T-cell (primary cell): ENCODE results near the gene FOXJ2. TPM values are rescaled to one million over a fixed set of nuclear protein-coding genes. Genes with fewer than 3 reads are reported as not detected.
"Not testable (repeated sequence)": the region's sequence is repeated elsewhere in the genome, so short reads cannot be mapped to it uniquely, and the experiment has no call there.

Experiments used
- ATAC-seq, 4 experiments: fragments of 200-7000 bp in 3 of 4; fragments of 150-1000 bp in 1 of 4; cut with Tn5 transposase; replicated peaks in 1 of 4; 1 replicate in 3 of 4; 2 replicates in 1 of 4; pipeline ENCODE4 v1.10.0; 2021; ENCODE audit warnings: moderate library complexity in 3 of 4, mild to moderate bottlenecking in 2 of 4, moderate number of reproducible peaks in 1 of 4
- CTCF ChIA-PET, 2 donors: fragments of 300-600 bp; sonication (Branson Sonifier 250); formaldehyde crosslinking; loops; one replicate each; lab custom pipeline; 2022; ENCODE audit warnings: antibody characterized with exemption in 2 of 2; lab: Charles Lee
- POLR2A ChIA-PET, 2 donors: fragments of 300-600 bp; sonication (Branson Sonifier 250); formaldehyde crosslinking; loops; one replicate each; lab custom pipeline; 2022; ENCODE audit warnings: antibody characterized with exemption in 2 of 2; lab: Charles Lee
- DNase-seq, 35 experiments: peaks; one replicate each; pipeline versions ENCODE4 v3.0.0 to v3.0.0-alpha.2; 2013 to 2023
- H3K27ac ChIP-seq: one replicate; pipeline ENCODE4 v1.5.1; 2013; ENCODE audit warnings: low read length
- H3K27me3 ChIP-seq, 2 experiments: replicated peaks in 1 of 2; 1 replicate in 1 of 2; 2 replicates in 1 of 2; pipeline versions ENCODE4 v1.6.1 to v1.7.0; 2013; ENCODE audit warnings: low read length in 1 of 2, mixed read lengths in 1 of 2; ENCODE audit not compliant: control insufficient read depth in 2 of 2, insufficient read depth in 2 of 2; ENCODE audit errors: extremely low read depth in 1 of 2
- H3K36me3 ChIP-seq, 2 donors: 1 replicate in 1 of 2; 2 replicates in 1 of 2; pipeline versions ENCODE4 v1.6.1 to v1.7.0; 2013; ENCODE audit warnings: low read length in 1 of 2; ENCODE audit not compliant: control insufficient read depth in 2 of 2, insufficient read depth in 1 of 2; ENCODE audit errors: extremely low read depth in 1 of 2
- H3K4me1 ChIP-seq, 2 experiments: 1 replicate in 1 of 2; 2 replicates in 1 of 2; pipeline versions ENCODE4 v1.6.1 to v1.7.0; 2013; ENCODE audit warnings: low read length in 2 of 2, mixed read lengths in 1 of 2; ENCODE audit not compliant: insufficient read depth in 2 of 2, control insufficient read depth in 1 of 2; ENCODE audit errors: extremely low read depth in 1 of 2
- H3K4me3 ChIP-seq, 2 donors: 1 replicate in 1 of 2; 2 replicates in 1 of 2; pipeline versions ENCODE4 v1.5.1 to v1.7.0; 2013; ENCODE audit warnings: mild to moderate bottlenecking in 2 of 2, low read length in 1 of 2, moderate library complexity in 1 of 2; ENCODE audit not compliant: control insufficient read depth in 1 of 2; ENCODE audit errors: extremely low read depth in 1 of 2
- H3K9me3 ChIP-seq: 2 replicates; pipeline ENCODE4 v1.7.0; 2013
- H3K27ac Mint-ChIP-seq, 2 donors: one replicate each; pipeline ENCODE4 v1.8.0; 2020 to 2021; ENCODE audit warnings: mild to moderate bottlenecking in 2 of 2, mixed read lengths in 2 of 2
- H3K27me3 Mint-ChIP-seq, 2 donors: one replicate each; pipeline ENCODE4 v1.8.0; 2021 to 2022; ENCODE audit warnings: mixed read lengths in 2 of 2
- H3K36me3 Mint-ChIP-seq: one replicate; pipeline ENCODE4 v1.8.0; 2021; ENCODE audit warnings: mixed read lengths
- H3K4me1 Mint-ChIP-seq, 3 donors: one replicate each; pipeline ENCODE4 v1.8.0; 2020 to 2022; ENCODE audit warnings: mixed read lengths in 3 of 3, mild to moderate bottlenecking in 1 of 3
- H3K4me3 Mint-ChIP-seq, 3 donors: one replicate each; pipeline ENCODE4 v1.8.0; 2020 to 2022; ENCODE audit warnings: mild to moderate bottlenecking in 3 of 3, mixed read lengths in 3 of 3, moderate library complexity in 3 of 3
- H3K9me3 Mint-ChIP-seq, 3 donors: one replicate each; pipeline ENCODE4 v1.8.0; 2020 to 2022; ENCODE audit warnings: mixed read lengths in 3 of 3
- WGBS: methylation state at CpG from one replicate; pipeline ENCODE4 v1.1.5; 2013; ENCODE audit warnings: missing lambda C conversion rate; ENCODE audit not compliant: insufficient coverage; 5-methylcytosine and 5-hydroxymethylcytosine counted together
- total RNA-seq, 35 experiments: library from RNA in 6 of 35; stranded (reverse) in 6 of 35; fragments of 120-200 nt in 1 of 35; gene quantifications; one replicate each; pipeline versions ENCODE4 v1.2.1 to v1.2.4 and lab custom pipeline; 2013 to 2026

FOXJ2 gene
- total RNA-seq (10 to 100 TPM; 24.5 to 31.9 (median 28.2) TPM), total RNA-seq (lab: John Stamatoyannopoulos, UW) (16.2 to 64.7 (median 39.9) reads per million in 29 experiments)
- 19.0 TPM for total RNA-seq (2013)

DNA sequence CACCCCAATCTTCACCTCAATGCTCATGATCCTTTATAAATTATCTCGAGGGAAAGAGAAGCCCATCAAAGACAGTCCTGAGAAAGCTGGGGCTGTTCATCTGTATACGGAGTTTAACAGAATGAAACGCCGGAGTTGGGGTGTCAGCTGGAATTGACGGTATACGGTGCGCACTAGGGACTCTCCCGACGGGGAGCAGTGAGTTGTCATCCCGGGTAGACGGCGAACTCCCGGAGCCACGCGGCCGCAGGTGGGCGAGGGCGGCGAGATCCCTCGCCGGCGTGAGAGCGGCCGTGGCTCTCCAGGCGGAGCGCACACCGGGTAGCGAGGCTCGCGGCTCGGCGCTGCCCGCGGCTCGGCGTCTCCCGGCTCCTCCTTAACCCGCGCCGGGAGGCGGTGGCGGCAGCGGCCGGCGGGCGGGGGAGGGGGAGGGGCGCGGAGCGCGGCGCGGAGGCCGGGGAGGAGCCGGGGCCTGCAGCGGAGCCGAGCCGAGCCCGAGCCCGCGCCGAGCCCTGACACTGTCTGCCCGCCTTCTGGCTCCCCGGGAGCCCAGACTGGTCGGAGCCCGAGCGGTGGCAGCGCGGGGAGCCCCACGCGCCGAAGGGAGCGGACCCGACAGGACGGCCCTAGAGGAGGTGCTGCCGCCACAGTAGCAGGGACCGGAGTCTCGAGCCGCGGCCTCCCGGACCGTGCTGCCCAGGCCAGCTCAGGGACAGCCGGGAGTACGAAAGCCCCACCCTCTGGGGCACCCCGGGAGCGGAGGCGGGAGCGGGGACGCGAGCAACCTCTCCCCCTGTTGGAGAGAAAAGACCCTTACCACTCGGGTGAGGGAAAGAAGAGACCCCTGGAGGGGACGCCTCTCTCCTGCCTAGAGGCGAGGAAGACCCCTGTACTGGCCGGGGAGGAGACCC, at the start of gene FOXJ2:
FOXJ2 (plus strand) TSS at position 475 of the 911 bp plus-strand sequence. CDS start 7,117 bp downstream, outside the sequence.
- peaks cover 45 to 54% (median 50%) of the 10 kb centered on the region in 3 donors for H3K4me1 Mint-ChIP-seq
- 1% methylated on average over 79 of the region's 93 CpGs for WGBS
- POLR2A ChIA-PET, result no interaction called here

DNA sequence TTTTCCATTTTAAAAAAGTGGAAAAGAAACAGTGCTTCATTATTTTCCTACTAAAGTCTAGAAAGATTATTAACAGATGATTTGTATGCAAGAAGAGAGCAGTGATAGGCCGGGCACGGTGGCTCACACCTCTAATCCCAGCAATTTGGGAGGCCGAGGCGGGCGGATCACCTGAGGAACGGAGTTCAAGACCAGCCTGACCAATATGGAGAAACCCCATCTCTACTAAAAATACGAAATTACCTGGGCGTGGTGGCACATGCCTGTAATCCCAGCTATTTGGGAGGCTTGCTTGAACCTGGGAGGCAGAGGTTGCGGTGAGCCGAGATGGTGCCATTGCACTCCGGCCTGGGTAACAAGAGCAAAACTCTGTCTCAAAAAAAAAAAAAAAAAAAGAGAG, 49.5 kb upstream of the FOXJ2 start:
- H3K4me1 ChIP-seq, H3K27me3 Mint-ChIP-seq, POLR2A ChIA-PET, H3K4me3 Mint-ChIP-seq, H3K27ac ChIP-seq, H3K4me3 ChIP-seq, H3K27me3 ChIP-seq, H3K36me3 ChIP-seq, H3K9me3 ChIP-seq, H3K36me3 Mint-ChIP-seq, ATAC-seq, H3K27ac Mint-ChIP-seq, DNase-seq, CTCF ChIA-PET, H3K9me3 Mint-ChIP-seq: not testable (repeated sequence)
- 90% methylated on average over 2 of the region's 11 CpGs for WGBS
- H3K4me1 Mint-ChIP-seq, result peaks cover 0 to 11% (median 3%) of the 10 kb centered on the region in 3 donors

More for the DNA sequence above, at the start of gene FOXJ2:
- peak within 1 kb of the TSS; percentile 83 for H3K27ac ChIP-seq
- ATAC-seq (peak; percentile 81 to 91 (median 90)), DNase-seq (peak; percentile 60 to 88 (median 76))
- H3K4me3 ChIP-seq, result peak within 1 kb of the TSS; percentile 81 to 82
- peaks cover 0 to 3% of the 10 kb centered on the region in 2 donors for H3K36me3 ChIP-seq
- H3K27me3 Mint-ChIP-seq, result no peaks in the 10 kb centered on the region
- peak within 1 kb of the TSS; percentile 84 to 93 (median 88) for H3K4me3 Mint-ChIP-seq
- no peaks in the 10 kb centered on the region for H3K36me3 Mint-ChIP-seq
- H3K4me1 ChIP-seq, result peaks cover 16 to 60% of the 10 kb centered on the region in 2 experiments
- H3K27me3 ChIP-seq, result no peaks in the 10 kb centered on the region
- H3K9me3 ChIP-seq, result no peaks in the 10 kb centered on the region
- CTCF ChIA-PET, result interaction anchor here (0.5 to 3.4 kb wide), 6 partner anchors 8 to 170 kb away, joined by 3 to 12 read pairs (median 4); no protein-coding TSS in a partner anchor
- no peaks in the 10 kb centered on the region for H3K9me3 Mint-ChIP-seq
- peak within 1 kb of the TSS; percentile 89 to 91 for H3K27ac Mint-ChIP-seq

DNA sequence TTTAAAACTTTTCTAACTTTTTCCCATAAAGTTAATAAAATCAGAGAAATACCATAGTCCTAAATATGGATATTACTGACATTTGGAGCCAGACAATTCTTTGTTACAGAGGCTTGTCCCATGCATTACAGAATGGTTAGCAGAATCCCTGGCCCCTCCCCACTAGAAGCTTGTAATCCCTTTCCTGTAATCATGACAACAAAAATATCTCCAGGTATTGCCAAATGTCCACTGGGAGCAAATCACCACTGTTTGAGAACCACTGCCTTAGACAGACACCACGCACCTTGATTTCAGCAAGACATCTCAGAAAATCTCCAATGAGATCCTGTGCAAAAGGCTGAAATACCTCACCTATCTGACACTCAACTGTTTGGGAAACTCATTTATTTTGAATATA, 49.1 kb upstream of the FOXJ2 start:
- ATAC-seq, DNase-seq, H3K27me3 Mint-ChIP-seq, H3K36me3 Mint-ChIP-seq, H3K4me3 ChIP-seq, H3K9me3 Mint-ChIP-seq, H3K4me1 ChIP-seq, H3K4me3 Mint-ChIP-seq, H3K9me3 ChIP-seq, H3K4me1 Mint-ChIP-seq, H3K27ac Mint-ChIP-seq, H3K27me3 ChIP-seq, H3K27ac ChIP-seq, H3K36me3 ChIP-seq: not testable (repeated sequence)
- CTCF ChIA-PET, result interaction anchor here in 1 of 2 donors (0.6 kb wide), 1 partner anchor 13 kb away, joined by 3 read pairs; no protein-coding TSS in a partner anchor
- POLR2A ChIA-PET, result interaction anchor here in 1 of 2 donors (0.6 kb wide), 1 partner anchor 63 kb away, joined by 4 read pairs; no protein-coding TSS in a partner anchor
- 100% methylated on average over 1 of the region's 1 CpG for WGBS

- ChIA-PET CTCF (no interaction called here), POLR2A (no interaction called here)
- Histone ChIP-seq H3K36me3 (no peaks in the 10 kb centered on the region), H3K4me1 (peaks cover 6% of the 10 kb centered on the region in 2 experiments), H3K4me3 (no peak overlapping the region), H3K9me3 (no peaks in the 10 kb centered on the region), H3K27me3 (no peaks in the 10 kb centered on the region), H3K27ac (no peak overlapping the region)
- DNase-seq (no peak), ATAC-seq (no peak)
- Mint-ChIP-seq H3K4me3 (no peak overlapping the region), H3K27ac (no peak overlapping the region), H3K4me1 (peaks cover 4 to 18% (median 13%) of the 10 kb centered on the region in 3 donors), H3K27me3 (no peaks in the 10 kb centered on the region), H3K36me3 (no peaks in the 10 kb centered on the region), H3K9me3 (no peaks in the 10 kb centered on the region)
- no CpG with 5 or more reads among the region's 5 CpGs for WGBS
Observed at GRCh38 chr12:7984900-7985299, 47.6 kb upstream of the FOXJ2 start.

GRCh38 chr12:7985802-7986418, 46.6 kb upstream of the FOXJ2 start:
- no peak overlapping the region for H3K4me3 Mint-ChIP-seq
- no peak overlapping the region for H3K27ac Mint-ChIP-seq
- H3K27me3 Mint-ChIP-seq, result no peaks in the 10 kb centered on the region

More at GRCh38 chr12:7985802-7986418, 46.6 kb upstream of the FOXJ2 start:
- ATAC-seq (no peak), DNase-seq (no peak)
- Histone ChIP-seq H3K27ac (no peak overlapping the region), H3K36me3 (no peaks in the 10 kb centered on the region), H3K27me3 (no peaks in the 10 kb centered on the region), H3K9me3 (no peaks in the 10 kb centered on the region), H3K4me3 (no peak overlapping the region), H3K4me1 (peaks cover 10 to 15% of the 10 kb centered on the region in 2 experiments)
- Mint-ChIP-seq H3K36me3 (no peaks in the 10 kb centered on the region), H3K9me3 (no peaks in the 10 kb centered on the region), H3K4me1 (peaks cover 13 to 26% (median 21%) of the 10 kb centered on the region in 3 donors)
- 95% methylated on average over 4 of the region's 7 CpGs for WGBS
- ChIA-PET POLR2A (no interaction called here), CTCF (interaction anchor here in 1 of 2 donors (0.7 kb wide), 1 partner anchor 21 kb away, joined by 3 read pairs; no protein-coding TSS in a partner anchor)
